Stimulated activated CD4-positive, alpha-beta T cell treated with anti-CD3 and anti-CD28 coated beads, Interleukin-12 subunit alpha, Interleukin-12 subunit beta, amount 100 ng/mL, for 48 hours (primary cell): ENCODE measurements around the gene SIAH1.
"Not testable (repeated sequence)": the region's sequence is repeated elsewhere in the genome, so short reads cannot be mapped to it uniquely, and the experiment has no call there.

ENCODE experiments used
- DNase-seq, 3 donors: peaks; one replicate each; pipeline ENCODE4 v3.0.0-alpha.2; 2020; ENCODE audit warnings: low read depth in 2 of 3, low spot score in 1 of 3

Gene SIAH1

GRCh38 chr16:48393485-48394354, 8.5 kb upstream of the SIAH1 start:
- DNase-seq, result no peak

- DNase-seq, result no peak
These were observed 7.2 kb upstream of the SIAH1 start for GRCh38 chr16:48392407-48392806.

GRCh38 chr16:48386559-48387312, 1.5 kb upstream of the SIAH1 start:
- no peak for DNase-seq

GRCh38 chr16:48384520-48385252, 527 bp downstream of the SIAH1 start:
- peak in 1 of 3 donors; percentile 35 for DNase-seq

- no peak for DNase-seq
These were observed 1.2 kb downstream of the SIAH1 start for GRCh38 chr16:48383877-48384519.

GRCh38 chr16:48383009-48383876, 2.0 kb downstream of the SIAH1 start:
- no peak for DNase-seq

- no peak for DNase-seq
These were observed 3.1 kb downstream of the SIAH1 start for GRCh38 chr16:48382131-48382530.

- DNase-seq, result no peak
These were observed 4.0 kb downstream of the SIAH1 start for GRCh38 chr16:48381201-48381600.

- no peak for DNase-seq
These were observed 6.4 kb downstream of the SIAH1 start for GRCh38 chr16:48378836-48379235.

- DNase-seq, result no peak
These were observed 6.9 kb downstream of the SIAH1 start for GRCh38 chr16:48378276-48378675.

- not testable (repeated sequence) for DNase-seq
These were observed 7.9 kb downstream of the SIAH1 start for GRCh38 chr16:48377301-48377700.

GRCh38 chr16:48374255-48374654, 11.0 kb downstream of the SIAH1 start:
- no peak for DNase-seq

GRCh38 chr16:48373258-48374029, 11.8 kb downstream of the SIAH1 start:
- DNase-seq, result no peak

- DNase-seq, result no peak
These were observed 12.5 kb downstream of the SIAH1 start for GRCh38 chr16:48372744-48373143.

- DNase-seq, result no peak
These were observed 13.8 kb downstream of the SIAH1 start for GRCh38 chr16:48371393-48371780.

GRCh38 chr16:48370668-48371392, 14.4 kb downstream of the SIAH1 start:
- DNase-seq, result not testable (repeated sequence)

- DNase-seq, result no peak
These were observed 15.0 kb downstream of the SIAH1 start for GRCh38 chr16:48370229-48370628.

- DNase-seq, result no peak
These were observed 15.4 kb downstream of the SIAH1 start for GRCh38 chr16:48369765-48370164.
